HG02884 (cell line): Measurements from ENCODE around the gene PRKX.
"Not testable (repeated sequence)": the region's sequence is repeated elsewhere in the genome, so short reads cannot be mapped to it uniquely, and the experiment has no call there.

Experiments
- ATAC-seq: cut with Tn5 transposase; IDR thresholded peaks from one replicate; pipeline ENCODE4 v1.9.1; 2021; ENCODE audit warnings: mild to moderate bottlenecking, moderate library complexity; ENCODE audit not compliant: unreplicated experiment

PRKX gene

DNA sequence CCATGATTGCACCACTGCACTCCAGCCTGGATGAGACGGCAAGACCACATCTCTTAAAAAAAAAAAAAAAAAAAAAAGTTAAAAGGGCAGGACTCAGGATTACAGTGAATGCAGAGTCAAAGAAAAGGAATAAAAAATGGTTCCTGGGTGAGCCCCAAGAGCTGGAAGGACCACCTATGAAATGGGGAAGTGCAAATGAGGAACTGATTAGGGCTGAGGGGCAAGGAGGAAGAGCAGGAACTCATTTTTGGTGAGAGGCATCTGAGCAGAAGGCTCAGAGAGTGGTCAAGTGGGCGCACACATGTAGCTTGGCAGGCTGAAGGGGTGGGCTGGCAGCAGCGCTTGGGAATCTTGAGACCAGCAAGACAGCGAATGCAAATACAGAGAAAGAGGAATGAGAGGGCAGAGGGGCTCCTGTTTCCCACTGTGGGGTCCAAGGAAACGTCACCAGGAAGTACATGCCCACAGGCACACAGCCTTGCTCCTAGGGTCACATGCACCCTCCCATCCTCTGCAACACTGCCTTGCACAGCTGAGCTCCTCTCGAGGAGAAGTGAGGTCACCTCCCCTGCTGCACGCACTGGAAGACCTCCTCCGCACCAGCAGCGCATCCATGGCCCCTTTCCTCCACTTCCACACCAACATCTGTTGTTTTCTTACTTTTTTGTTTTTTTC, 49.7 kb downstream of the PRKX start:
- ATAC-seq: peak; percentile 65

DNA sequence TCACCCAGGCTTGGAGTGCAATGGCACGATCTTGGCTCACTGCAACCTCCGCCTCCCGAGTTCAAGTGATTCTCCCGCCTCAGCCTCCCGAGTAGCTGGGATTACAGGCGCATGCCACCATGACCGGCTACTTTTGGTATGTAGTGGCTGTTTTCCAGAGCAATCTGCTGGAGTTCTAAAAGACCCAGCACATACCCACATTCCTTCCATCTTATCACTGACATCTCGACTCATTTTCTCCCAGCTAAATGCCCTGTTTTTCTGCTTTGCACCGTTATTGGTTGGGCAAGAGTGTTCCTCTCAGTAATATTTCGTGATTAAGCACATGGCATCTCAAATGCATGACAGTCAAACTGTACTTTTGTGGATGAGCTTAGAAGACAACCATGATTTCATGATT, 53.7 kb downstream of the PRKX start:
- no peak for ATAC-seq

GRCh38 chrX:3655181-3655580, 58.3 kb downstream of the PRKX start:
- ATAC-seq: no peak

GRCh38 chrX:3653111-3653510, 60.3 kb downstream of the PRKX start:
- ATAC-seq: no peak

DNA sequence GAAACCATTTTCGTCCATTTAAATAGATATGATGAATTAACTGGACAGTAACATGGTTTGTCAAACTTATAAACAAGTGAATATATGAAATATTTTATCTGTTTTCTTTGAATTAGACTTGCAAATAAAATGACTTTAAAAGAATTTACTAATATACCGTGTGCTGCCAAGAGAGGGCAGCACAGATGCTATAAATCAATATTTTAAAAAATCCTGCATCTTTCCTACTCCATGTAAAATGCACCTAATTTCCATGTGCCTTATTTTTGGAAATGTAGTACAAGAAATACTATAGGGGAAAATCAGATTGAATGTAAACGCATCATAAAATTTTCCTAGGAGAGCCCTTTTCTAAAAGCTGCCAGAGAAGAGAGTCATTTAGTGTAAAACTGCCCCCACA, 62.2 kb downstream of the PRKX start:
- no peak for ATAC-seq

DNA sequence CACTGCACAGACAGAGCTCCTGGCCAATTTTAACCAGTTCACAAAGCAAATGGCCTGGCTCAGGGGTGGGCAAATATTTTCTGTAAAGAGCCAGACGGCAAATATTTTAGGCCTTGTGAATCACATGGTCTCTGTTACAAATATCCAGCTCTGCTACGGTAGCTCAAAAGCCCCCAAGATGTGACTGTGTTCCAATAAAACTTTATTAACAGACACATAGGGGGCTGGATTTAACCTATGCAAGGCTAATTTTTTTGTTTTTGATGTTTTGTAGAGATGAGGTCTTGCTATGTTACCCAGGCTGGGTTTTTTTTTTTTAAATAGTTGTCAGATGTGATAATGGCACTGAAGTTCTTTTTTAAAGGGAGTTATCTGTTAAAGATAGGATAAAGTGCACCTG, 65.4 kb downstream of the PRKX start:
- ATAC-seq: no peak

DNA sequence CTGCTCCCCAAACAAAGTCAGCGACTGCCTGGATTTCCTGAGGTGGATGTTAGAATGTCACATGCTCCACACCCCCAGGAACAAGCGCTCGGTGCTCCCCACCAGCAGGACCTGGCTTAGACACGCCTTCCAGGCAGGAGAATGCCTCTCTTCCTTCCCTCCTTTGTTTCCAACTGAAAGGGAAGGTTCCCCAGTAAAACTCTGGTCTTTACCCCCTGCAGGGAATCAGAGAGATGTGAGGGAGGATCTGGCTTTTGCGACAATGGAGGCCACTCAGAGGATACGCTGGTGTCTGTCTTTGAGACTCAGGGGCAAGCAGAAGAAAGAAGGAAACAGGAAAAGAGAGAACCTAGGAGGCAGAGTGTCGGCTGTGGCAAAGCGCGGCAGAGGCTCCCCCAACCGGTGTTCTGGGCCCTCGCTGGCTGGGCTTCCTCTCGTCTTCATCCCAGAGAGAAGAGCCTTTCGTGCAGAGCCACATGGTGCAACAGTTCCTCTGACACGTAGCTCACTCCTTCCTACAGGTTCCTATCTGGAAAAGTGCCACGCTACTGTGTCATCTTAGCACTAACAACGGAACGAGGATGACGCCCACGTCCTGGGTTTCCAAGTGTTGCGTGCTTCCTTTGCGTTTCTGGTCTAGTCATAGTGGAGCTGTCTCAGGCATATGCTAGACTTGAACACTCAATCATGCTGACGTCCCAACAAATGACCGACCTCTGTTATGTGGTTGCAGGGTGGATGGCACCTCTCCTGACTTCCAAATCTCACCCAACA, 73.4 kb downstream of the PRKX start:
- ATAC-seq: not testable (repeated sequence)

GRCh38 chrX:3639236-3639635, 74.2 kb downstream of the PRKX start:
- no peak for ATAC-seq

GRCh38 chrX:3638280-3638873, 75.1 kb downstream of the PRKX start:
- no peak for ATAC-seq

DNA sequence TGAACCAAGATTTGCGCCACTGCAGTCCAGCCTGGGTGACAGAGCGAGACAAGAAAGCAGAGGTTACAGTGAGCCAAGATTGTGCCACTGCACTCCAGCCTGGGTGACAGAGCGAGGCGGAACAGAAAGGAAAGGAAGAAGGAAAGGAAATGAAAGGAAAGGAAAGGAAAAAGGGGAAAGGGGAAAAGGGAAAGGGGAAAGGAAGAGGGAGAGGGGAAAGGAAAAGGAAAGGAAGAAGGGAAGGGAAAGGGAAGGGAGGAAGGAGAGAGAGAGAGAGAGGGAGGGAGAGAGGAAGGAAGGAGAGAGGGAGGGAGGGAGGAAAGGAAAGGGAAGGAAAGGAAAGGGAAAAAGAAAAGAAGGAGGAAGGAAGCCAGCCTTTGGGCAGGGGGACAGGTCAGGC, 76.6 kb downstream of the PRKX start:
- ATAC-seq: no peak

DNA sequence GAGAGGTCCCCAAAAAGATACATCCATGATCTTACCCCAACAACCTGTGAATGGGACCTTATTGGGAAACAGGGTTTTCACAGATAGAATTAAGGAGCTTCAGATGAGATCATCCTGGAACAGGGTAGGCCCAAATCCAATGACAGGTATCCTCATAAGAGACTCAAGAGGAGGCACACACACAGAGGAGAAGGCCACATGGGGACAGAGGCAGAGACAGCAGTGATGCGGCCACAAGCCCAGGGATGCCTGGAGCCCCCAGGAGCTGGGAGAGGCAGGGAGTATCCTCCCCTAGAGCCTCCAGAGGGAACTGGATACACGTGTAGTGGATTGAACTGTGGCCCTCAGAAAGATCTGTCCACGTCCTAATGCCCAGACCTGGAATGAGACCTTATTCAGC, 82.3 kb downstream of the PRKX start:
- ATAC-seq: no peak

DNA sequence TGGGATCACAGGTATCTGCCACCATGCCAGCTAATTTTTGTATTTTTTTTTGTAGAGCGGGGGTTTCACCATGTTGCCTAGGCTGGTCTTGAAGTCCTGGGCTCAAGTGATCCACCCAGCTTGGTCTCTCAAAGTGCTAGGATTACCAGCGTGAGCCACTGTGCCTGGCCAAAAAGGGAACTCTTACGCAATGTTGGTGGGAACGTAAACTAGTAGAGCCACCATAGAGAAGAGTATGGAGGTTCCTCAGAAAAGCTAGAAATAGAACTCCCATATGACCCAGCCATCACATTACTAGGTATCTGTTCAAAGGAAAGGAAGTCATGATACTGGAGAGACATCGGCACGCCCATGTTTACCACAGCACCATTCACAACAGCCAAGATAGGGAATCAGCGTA, 85.9 kb downstream of the PRKX start:
- no peak for ATAC-seq

- no peak for ATAC-seq
These were observed 92.0 kb downstream of the PRKX start for GRCh38 chrX:3621414-3621813.

DNA sequence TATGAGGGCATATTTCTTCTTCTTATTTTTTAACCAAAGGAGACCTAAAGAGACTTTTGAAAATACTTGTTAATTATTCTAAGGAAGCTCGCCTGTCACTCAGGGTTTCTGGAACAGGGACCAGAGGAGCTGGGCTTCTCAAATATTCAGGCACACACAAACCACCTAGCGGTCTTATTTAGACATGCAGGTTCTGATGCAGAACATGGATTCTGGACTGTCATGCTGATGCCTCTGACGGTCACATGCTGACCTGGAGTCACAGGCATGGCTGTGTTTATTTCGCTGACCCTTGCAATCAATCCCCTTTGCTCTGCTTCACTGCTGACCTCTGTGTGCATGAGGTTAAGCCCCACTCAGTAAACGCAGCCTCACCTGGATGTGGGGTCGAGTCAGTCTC, 101.7 kb downstream of the PRKX start:
- not testable (repeated sequence) for ATAC-seq

DNA sequence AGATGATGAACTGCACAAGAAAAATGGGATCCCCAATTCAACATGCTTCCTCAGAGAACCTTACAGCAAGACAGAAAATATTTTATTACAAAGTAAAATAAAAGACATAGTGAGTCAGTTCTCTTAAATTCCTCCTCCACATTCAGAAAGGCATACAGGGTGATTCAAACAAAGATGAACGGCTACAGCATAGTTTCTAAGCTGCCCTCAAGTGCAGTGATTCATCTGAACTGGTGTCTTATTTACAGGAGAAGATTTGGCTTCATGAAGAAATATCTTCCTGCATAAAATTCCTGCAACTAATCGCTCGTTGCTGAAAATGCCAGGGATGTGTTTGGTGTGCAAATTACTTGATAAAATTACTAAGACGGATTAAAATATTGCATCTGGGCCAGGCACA, 103.6 kb downstream of the PRKX start:
- no peak for ATAC-seq

- ATAC-seq: no peak
These were observed 110.3 kb downstream of the PRKX start for GRCh38 chrX:3603026-3603661.

DNA sequence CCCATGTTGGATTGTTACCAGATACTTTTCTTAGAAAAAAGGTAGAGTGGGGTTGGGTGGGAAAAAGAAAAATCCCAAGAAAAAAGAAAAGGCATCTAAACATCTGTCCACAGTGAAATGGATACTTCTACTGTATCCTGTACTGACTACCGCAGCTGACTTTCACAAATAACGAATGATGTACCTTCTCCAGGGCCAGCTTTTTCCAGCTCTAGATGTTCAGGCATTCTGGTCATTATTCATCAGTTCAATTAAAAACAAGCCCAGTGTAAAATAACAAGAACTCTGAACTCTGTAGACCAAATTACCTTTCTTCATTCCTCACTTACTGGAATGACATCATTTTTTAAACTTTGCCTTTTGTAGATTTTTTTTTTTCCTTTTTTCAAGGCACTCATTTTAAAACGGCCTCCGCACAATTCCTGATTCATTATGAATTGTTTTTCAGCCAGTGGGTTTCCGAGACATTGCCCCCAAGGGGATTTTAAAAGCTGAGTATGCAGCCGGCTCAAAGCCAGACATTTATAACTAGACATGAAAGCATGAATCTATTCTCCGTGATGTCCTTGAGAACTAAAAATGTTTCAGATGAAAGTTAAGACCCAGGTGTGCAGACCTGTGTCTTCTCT, 113.5 kb downstream of the PRKX start:
- no peak for ATAC-seq

- ATAC-seq: no peak
These were observed 114.7 kb downstream of the PRKX start for GRCh38 chrX:3598709-3599108.

- no peak for ATAC-seq
These were observed 115.3 kb downstream of the PRKX start for GRCh38 chrX:3598046-3598605.

GRCh38 chrX:3592184-3592583, 121.3 kb downstream of the PRKX start:
- ATAC-seq: no peak

DNA sequence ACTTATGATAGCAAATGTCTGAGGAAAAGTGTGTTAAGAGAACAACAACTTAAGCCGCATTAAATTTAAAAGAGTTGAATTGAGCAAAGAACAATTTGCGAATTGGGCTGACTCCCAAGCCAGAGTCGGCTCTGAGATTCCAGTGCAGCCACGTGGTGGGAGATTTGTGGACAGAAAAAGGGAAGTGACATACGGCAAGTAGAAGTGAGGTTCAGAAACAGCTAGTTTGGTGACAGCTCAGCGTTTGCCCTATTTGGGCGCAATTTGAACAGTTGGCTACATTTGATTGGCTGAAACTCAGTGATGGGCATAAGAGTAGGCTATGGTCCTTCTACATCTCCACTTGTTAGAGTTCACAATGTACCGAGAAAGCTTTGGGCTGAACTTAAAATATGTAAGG, 124.0 kb downstream of the PRKX start:
- ATAC-seq: no peak
